NCI-H2029 treated with DMSO at 0.1 percent for 48 hours (cell line): Measurements from ENCODE around the gene EXOSC10.
"Not testable (repeated sequence)": the region's sequence is repeated elsewhere in the genome, so short reads cannot be mapped to it uniquely, and the experiment has no call there.

ENCODE experiments used
- DNase-seq: peaks from one replicate; lab custom pipeline; 2025; lab: John Stamatoyannopoulos, UW

Gene EXOSC10

DNA sequence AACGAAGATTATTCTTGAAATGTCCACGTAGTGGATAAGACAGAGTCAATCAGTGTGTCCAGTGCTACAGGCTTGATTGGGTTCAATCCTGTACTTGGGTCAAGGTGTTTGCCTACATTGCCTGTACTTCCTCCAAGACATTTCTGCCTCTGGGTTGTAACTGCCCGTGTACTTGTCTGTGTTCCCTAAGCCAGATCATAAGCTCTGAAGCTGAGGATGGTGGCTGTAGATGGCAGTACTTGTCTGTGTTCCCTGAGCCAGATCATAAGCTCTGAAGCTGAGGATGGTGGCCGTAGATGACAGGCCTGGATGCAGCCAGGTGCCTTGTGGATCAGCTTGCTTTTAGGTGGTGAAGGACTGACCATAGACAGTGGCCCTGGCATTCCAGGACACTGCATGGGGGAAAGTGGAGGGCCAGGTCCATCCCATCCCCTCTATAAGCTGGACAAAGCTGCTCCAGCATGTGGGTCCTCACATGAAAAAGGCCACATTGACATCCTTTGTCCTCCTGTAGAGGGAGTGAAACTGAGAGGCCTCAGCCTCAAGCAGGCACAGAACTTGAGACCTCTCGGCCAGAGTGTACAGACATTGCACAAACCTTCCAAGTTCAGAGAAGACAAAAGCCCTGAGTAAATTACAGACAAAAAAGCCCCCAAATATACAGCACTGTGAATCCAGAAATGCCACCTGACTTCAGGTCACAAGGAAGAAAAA, 37.9 kb downstream of the EXOSC10 start:
- no peak for DNase-seq

DNA sequence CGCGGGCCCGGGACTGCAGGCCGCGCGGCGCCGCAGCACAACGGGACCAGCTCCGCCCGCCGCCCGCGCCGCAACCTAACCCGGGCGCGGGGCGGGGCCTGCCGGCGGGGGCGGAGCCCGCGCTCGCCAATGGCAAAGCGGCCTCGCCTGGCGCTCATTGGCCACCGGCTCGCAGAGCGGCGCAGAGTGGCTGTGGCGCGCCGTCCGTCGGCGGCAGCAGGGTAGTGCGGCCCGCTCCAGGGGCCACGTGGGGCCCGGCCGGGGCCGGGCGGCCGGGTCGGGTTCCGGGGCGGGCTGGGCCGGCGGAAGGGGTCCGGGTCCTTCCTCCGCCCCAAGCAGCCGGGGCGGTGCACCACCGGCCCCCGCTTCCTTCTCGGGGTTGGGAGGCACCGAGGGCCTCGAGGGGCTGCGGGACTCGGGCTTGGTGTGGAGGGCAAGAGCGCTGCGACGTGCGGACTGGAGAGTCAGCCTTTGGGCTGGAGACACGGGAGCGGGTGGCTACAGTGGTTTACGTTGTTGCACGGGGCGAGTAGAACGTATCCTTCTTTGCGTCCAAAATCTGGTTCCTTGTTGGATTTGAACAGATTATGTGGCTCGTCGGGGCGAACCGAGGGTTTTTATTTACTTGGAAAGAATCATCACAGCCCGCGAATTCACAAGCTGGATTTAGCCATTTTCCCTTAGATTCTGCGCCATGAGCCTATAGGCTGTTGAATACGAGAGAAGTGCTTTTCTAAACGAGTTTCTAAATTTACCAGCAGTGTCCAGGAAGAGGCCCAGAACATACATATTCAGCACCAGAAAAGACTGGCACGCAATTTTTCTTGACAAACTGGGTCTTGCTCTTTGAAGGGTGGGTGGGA, 39.5 kb downstream of the EXOSC10 start, which contains the start of gene SRM:
Gene SRM (minus strand): TSS at position 51 of the 863 bp plus-strand sequence. CDS start 75 bp downstream, outside the sequence.
- peak; percentile 38 for DNase-seq

DNA sequence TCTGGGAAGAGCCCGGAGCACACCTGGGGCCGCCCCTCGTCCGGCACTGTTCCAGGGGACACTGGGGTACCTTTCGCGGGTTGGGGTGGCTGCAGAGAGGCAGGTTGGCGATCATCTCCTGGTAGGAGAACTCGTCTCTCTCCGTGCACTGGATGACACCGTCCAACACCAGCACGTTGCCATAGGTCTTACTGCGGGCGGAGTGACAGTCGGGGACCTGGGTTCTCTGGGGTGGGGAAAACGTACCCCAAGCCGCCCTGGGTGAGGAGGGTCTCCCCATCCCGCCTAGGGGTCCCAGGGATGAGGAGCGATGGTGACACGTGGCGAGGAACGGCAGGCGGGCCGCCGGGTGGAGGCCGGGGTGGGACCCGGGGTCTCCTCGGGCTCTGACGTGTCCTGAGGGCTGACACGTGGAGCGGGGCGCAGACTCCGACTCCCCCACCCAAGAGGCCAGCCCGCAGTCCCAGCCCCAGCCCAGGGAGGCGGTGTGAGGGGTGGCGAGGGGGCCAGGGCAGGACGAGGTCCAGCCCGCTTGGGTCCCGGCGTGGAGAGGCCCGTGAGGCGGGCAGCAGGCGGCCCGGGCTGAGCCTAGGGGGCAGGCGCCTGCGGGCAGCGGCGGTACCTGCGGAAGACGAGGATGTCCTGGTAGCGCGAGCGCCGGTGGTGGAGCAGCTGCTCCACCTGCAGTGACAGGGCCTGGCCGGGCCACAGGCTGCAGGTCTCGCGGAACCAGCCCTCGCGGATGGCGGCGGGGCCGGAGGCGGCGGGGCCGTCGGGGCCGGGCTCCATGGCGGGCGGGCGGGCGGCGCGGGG, 40.3 kb downstream of the EXOSC10 start:
- DNase-seq, result no peak

DNA sequence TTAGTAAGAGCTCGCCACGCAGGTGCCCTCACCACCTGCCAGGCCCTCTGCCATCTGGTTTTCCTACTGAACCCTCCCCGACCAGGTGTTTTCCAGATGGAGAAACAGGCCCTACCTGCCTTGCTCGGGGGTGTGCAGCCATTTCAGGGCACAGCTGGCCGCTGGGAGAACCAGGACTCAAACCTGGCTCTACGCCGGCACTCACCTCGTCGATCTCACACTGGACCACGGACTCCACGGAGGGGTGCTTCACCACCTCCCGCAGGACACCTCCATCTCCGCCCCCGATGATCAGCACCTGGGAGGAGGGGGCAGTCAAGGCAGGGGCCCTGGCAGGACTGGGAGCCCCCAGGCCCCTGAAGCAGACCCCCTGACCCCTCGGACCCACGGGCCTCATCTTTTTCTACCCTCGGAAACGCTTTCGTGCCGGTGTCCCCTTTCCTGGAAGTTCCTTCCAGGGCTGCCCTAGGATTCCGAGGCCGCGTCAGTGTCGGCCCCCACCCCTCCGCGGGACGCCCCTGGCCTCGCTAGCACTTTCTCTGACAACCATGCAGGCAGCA, 41.0 kb downstream of the EXOSC10 start:
- DNase-seq, result no peak

DNA sequence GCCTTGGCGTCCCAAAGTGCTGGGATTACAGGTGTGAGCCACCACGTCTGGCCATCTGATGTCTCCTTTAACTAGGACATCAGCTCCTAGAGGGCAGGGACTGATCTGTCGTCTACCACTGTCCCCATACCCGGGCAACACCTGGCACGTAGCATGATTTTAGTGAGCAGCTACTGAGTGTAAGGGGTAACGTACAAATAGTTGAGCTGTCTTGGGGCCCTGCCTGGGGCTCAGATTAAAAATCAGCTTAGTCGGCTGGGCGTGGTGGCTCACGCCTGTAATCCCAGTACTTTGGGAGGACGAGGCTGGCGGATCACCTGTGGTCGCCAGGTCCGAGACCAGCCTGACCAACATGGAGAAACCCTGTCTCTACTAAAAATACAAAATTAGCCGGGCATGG, 41.6 kb downstream of the EXOSC10 start:
- DNase-seq, result no peak

DNA sequence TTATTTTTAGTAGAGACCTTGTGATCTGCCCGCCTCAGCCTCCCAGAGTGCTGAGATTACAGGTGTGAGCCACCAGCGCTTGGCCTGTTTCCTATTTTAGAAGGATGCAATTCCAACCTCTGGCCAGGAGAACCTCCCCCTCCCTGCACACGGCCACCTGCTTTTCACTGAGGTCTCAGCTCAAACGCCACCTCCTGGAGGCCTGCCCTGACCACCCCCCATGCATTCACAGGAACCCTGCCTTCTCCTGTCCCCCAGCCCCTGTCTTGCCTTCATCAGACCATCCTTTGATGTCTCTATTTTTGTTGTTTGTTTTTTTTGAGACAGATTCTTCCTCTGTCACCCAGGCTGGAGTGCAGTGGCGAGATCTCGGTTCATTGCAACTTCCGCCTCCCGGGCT, 42.2 kb downstream of the EXOSC10 start:
- DNase-seq, result no peak

DNA sequence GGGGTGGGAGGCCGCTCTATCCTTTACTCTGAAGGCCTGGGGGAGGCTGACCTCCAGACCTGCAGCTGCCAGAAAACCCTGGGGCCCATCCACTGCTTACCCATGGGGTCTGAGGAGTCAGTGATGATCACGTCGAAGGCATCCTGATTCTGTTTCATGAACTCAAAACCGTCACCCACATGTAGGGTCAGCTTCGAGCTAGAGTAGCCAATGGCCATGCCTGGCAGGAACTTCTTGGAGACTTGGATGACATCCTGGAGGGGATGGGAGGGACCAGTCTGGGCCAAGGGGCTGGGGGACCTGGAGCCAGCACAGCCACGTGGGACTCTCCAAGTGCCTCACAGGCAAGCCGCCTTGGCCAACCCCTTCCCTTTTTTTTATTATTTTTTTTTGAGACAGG, 43.2 kb downstream of the EXOSC10 start:
- no peak for DNase-seq

DNA sequence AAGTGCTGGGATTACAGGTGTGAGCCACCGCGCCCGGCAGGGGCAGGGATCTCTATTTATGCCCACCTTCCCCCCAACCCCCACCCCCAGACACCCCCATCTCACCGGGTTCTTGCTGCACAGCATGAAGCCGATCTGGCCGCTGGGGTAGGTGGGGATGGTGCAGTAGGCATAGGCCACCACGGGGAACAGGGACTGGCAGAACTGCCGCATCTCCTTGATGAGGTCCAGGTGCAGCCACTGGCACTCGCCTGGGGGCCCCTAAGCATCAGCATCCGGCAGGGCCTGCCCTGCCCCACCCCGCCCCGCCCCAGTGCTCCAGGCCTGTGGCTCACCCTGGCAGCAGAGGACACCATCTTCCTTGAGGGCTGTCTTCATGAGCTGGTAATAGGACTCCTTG, 44.0 kb downstream of the EXOSC10 start:
- DNase-seq, result no peak

DNA sequence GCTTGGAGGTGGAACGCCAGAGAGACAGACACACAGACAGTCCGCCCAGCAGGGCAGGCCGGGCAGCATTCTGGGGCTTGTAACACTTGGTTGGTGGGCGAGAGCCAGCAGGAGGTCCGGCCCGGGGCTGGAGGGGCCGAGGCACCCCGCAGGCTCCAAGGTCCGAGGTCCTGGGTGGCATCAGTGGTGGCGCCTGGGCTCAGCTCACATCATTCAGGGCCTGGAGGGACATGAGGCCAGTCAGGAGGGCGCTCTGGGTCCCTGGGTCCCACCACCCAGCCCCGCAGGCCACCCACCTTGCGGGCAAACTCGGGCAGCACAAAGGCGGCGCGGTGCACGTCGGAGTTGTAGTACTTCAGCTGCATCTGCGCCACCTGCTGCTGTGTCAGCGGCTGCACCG, 45.0 kb downstream of the EXOSC10 start:
- no peak for DNase-seq

DNA sequence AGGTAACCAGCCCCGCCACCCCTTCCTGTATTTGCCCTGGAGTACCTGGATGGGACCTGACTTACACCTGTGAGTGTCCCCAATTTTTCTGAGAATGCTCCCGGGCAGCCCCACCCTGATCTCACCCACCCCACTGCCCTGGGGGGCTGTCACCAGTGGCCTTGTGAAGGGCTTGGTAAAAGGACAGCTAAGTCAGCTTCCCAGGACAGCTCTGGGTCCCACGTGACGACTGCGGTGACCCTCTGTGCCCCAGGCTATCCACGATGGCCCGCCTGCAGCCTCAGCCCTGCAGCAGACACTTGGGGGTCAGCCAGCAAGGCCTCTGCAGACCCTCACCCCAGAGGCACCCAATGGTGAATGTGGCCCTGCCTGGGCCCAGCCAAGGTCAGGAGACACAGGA, 45.5 kb downstream of the EXOSC10 start:
- no peak for DNase-seq

DNA sequence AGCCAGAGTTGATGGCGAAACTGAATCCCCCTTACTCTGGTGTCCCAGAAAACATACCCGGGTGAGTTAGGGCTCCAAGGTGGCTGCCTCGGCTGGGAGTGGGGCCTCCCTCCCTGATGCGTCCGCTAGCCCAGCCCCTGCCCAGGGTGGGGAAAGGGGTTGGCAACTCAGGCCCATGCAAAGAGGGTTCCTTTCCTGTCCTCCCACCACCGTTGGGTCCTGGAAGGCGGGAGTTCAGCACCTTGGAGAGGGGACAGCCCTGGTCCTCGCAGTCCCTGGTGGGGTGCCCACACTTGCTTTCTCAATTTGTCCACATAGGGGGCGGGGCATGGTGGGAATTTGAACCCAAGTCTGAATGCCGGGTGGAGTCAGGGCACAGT, 45.9 kb downstream of the EXOSC10 start:
- DNase-seq, result no peak

DNA sequence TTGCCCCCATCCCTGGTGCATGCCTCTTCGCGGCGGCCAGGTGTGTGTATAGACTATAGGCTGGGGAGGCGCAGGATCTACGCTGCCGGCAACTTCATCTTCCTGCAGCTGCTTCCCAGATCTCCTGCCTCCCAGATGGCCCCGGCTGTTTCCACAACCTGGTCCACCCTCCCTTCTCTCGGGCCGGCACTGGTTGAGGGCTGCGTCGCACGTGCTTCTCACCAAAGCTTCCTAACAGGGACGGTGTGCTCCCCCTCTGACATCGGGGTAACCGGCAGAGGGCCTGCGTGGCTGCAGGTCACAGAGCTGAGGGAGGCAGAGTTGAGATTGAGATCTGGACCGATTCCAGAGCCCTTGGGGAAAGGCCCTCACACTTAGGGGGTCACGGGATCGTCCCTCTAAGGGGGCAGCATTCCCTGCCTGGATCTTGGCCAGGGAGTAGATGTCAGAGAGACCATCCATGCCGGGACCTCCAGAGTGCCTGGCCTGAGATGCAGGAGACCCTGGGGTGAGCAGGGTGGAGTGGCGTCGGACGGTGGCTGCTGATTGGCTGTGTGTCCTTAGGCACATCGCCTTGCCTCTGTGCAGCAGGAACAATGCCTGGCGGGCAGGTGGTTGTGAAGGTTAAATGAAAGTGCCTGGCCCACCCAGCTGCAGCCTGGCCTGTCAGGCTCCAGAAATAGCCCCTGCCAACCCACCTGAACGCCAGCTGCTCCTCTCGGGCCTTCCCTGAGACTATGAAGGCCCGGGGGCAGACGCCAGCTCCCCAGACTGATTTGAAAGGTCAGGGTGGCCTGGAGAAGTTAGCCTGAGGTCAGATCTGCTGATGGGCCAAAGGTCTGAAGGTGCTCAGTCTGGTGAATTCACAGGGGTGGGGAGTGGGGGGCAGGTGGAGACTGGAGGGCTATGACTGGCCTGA, 46.6 kb downstream of the EXOSC10 start:
- DNase-seq, result no peak

DNA sequence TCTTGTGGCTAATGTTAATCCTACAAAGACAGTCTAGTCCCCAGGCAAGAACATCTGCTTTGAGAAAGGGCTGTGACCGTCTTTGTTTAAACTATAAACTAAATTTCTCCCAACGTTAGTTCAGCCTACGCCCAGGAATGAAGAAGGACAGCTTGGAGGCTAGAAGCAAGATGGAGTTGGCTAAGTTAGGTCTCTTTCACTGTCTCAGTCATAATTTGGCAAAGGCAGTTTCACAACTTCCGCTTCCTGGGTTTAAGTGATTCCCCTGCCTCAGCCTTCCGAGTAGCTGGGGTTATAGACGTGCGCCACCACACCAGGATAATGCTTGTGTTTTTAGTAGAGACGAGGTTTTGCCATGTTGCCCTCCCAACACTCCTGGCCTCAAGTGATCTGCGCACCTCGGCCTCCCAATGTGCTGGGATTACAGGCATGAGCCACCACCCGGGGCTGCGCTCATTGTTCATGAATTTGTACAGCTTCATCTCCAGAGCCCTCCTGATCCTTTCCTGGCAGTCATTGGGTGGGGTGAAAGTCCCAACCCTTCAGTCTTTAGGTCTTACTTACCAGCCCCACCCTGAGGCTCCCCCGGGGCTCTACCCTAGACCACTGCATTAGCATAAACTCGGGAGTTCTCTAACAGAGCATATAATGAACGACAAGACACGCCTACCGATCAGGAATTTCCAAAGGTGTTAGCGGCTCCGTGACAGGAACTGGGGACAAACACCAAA, 47.7 kb downstream of the EXOSC10 start:
- no peak for DNase-seq

DNA sequence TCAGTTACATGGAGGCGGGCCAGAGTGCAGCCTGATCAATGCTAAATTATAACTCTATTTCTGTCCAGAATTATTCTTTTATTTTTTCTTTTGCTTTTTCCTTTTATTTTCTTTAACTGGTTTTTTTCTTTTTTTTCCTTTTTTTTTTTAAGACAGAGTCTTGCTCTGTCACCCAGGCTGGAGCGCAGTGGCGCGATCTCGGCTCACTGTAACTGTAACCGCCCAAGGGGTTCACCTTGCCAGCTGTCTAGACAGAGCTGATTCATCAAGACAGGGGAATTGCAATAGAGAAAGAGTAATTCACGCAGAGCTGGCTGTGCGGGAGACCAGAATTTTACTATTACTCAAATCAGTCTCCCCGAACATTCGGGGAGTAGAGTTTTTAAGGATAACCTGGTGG, 48.5 kb downstream of the EXOSC10 start:
- DNase-seq, result not testable (repeated sequence)

DNA sequence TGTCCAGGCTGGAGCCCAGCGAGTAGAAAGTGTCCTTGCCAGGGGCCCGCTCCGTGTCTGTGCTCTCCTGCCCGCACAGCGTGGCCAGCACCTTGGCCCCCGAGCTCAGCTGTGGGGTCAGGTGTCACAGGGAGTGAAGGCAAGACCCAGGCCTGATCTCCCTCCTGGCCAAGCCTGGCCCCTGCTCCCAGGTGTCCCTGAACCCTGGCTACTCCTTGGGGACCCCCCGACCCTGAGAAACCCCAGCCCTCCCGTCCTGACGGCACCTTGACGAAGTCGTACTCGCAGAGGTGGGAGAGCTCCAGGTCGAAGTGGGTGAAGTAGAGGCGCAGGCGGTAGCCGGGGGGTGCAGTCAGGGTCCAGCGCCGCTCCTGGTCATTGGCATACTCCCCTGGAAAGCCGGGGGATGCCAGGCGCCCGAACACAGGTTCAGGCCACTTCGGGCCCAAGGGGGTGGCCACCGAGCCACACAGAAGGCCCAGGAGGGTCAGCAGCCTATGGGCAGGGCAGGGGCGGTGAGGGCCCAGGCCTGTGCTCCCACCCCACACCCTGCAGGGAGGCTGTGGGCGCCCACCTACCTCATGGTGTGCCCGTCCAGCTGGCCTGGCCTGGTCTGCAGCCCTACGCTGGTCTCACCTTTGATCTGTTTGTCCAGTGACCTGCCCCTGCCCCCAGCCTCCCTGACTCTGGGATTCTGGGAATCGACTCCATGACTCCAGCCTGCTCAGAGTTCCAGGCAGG, 52.9 kb downstream of the EXOSC10 start, which contains the start of gene MASP2:
Gene MASP2 (minus strand): TSS at position 615 of the 741 bp plus-strand sequence. CDS start 32 bp downstream, at position 583.
- DNase-seq, result no peak

DNA sequence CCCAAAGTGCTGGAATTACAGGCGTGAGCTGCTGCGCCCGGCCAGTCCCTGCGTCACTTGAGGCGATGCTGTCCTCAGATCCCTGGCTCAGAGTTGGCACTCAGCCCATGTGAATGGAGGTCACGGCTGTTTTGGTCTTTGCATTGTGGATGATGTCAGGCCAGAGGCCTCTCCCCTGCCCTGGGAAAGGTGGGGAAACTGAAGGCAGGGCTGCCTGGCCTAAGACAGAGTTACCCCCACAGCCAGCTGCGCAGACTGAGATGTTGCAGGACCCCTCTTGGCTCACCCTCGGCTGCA, 53.5 kb downstream of the EXOSC10 start:
- no peak for DNase-seq

DNA sequence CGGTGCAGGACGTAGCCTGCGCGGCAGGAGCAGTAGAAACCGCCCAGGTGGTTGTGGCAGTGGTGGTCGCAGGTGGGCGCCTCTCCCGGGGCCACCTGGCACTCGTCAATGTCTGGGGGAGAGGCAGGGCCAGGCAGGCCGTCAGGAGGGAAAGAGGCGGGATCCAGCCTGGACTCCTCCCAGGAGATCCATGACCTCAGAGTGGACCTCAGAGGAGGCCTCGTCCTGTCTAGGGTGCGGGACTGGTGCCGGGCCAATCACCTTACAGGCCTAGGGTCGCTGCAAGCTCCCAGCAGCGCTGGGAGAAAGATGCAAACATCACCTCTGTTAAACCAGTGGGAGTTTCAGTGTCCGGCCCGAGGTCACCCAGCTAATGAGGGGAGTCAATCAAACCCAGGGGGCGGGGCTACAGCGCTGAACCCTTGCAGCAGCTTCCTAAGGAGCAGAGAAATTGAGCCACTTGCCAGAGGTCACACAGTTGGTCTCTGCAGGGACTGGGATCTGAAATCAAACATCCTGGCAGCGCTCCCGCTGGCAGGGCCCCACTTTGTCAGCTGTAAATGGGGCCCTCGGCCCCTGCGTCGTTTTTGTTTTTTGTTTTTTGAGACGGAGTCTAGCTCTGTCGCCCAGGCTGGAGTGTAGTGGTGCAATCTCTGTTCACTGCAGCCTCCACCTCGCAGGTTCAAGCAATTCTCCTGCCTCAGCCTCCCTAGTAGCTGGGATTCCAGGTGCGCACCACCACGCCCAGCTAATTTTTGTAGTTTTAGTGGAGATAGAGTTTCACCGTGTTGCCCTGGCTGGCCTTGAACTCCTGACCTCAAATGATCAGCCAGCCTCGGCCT, 54.0 kb downstream of the EXOSC10 start:
- no peak for DNase-seq

DNA sequence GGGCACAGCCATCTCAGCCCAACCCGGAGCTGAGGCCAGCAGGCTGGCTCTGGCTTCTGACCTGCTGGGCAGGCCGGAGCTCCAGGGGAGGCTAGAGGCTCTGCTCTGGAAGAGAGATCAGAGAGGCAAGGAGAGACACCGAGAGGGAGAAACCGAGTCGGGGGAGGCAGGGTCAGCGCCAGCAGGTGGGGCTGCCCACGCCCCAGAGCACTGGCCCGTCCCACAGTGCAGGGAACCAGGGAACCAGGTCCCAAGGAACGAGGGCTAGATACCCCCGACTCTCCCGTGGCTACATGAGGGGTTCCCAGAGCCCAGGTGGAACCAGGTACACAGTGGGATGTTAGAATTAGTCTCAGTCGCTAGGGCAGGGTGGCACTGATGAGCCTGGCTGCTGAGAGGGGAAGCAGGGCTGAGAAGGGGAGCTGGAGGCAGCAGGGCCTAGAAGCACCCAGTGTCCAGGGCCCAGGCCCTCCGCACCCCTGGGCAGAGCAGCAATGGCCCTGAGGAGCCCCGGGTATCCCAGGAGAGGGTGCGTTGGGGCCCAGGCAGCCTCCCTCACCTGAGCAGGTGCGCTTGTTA, 54.7 kb downstream of the EXOSC10 start:
- no peak for DNase-seq
